GM12878 (cell line): ENCODE measurements around the gene CDC42BPA. TPM values are rescaled to one million over a fixed set of nuclear protein-coding genes. Genes with fewer than 3 reads are reported as not detected.

Source experiments
- ATAC-seq: fragments of 200-7000 bp; cut with Tn5 transposase; 3 replicates; pipeline ENCODE4 v1.9.1; 2020; ENCODE audit warnings: mild to moderate bottlenecking, moderate library complexity
- BruUV-seq: library from RNA; stranded (reverse); fragments of 400-500 nt; replicated peaks from 2 replicates; lab custom pipeline; 2021; lab: Mats Ljungman, UMichigan
- CTCF ChIA-PET: fragments of 300-600 bp; sonication (Branson Sonifier 250); formaldehyde crosslinking; extraction: SDS; loops from one replicate; lab custom pipeline; 2021; ENCODE audit warnings: inconsistent platforms; lab: Yijun Ruan, JAX
- POLR2A ChIA-PET: fragments of 350-600 bp; formaldehyde crosslinking; extraction: SDS; loops from one replicate; lab custom pipeline; 2021; ENCODE audit warnings: inconsistent platforms; lab: Charles Lee
- RAD21 ChIA-PET: fragments of 300-600 bp; sonication (Branson Sonifier 250); formaldehyde crosslinking; loops from one replicate; lab custom pipeline; 2023; ENCODE audit warnings: antibody characterized with exemption; ENCODE audit not compliant: unreplicated experiment; lab: Charles Lee
- SMC1A ChIA-PET: fragments of 300-600 bp; sonication (Branson Sonifier 250); formaldehyde crosslinking; loops from one replicate; lab custom pipeline; 2023; ENCODE audit not compliant: unreplicated experiment, uncharacterized antibody; lab: Charles Lee
- DNase-seq: peaks from one replicate; pipeline ENCODE4 v3.0.0-alpha.2; 2011; ENCODE audit warnings: low read depth, low spot score
- FAIRE-seq: peaks from 3 replicates; lab custom pipeline; 2011; peaks lifted over from hg19 to GRCh38; lab: Jason Lieb, UNC
- H2AFZ ChIP-seq: 2 replicates; pipeline ENCODE4 v1.6.0; 2011; ENCODE audit warnings: low read depth, low read length, control low read depth; ENCODE audit not compliant: control insufficient read depth
- H3K27ac ChIP-seq: 2 replicates; pipeline ENCODE4 v1.5.1; 2011; ENCODE audit warnings: control low read depth; ENCODE audit not compliant: control insufficient read depth, insufficient read depth
- H3K27me3 ChIP-seq, 2 experiments: replicated peaks in 1 of 2; 2 replicates each; pipeline versions ENCODE4 v1.6.0 to v1.6.1; 2011; ENCODE audit warnings: low read length in 1 of 2; ENCODE audit not compliant: control insufficient read depth in 2 of 2, insufficient read depth in 2 of 2
- H3K36me3 ChIP-seq, 2 experiments: 2 replicates each; pipeline ENCODE4 v1.5.1; 2011; ENCODE audit warnings: low read length in 1 of 2; ENCODE audit not compliant: control insufficient read depth in 2 of 2, insufficient read depth in 2 of 2
- H3K4me1 ChIP-seq: 2 replicates; pipeline ENCODE4 v1.6.1; 2011; ENCODE audit warnings: mild to moderate bottlenecking, low read length, moderate library complexity, mixed read lengths; ENCODE audit not compliant: control insufficient read depth, insufficient read depth
- H3K4me2 ChIP-seq: 2 replicates; pipeline ENCODE4 v1.6.0; 2011; ENCODE audit warnings: control low read depth; ENCODE audit not compliant: control insufficient read depth, insufficient read depth
- H3K4me3 ChIP-seq: fragments of 200-600 bp; sonication (generic); 2 replicates; pipeline ENCODE4 v1.5.1; 2016
- H3K79me2 ChIP-seq: 2 replicates; pipeline ENCODE4 v1.6.0; 2011; ENCODE audit warnings: low read length; ENCODE audit not compliant: control insufficient read depth, insufficient read depth
- H3K9ac ChIP-seq: 2 replicates; pipeline ENCODE4 v1.8.0; 2011; ENCODE audit warnings: low read length, control low read depth, mixed read lengths; ENCODE audit not compliant: control insufficient read depth, insufficient read depth
- H3K9me3 ChIP-seq: replicated peaks from 3 replicates; pipeline ENCODE4 v1.5.1; 2011; ENCODE audit warnings: mild to moderate bottlenecking, low read length; ENCODE audit not compliant: control insufficient read depth, insufficient read depth
- H4K20me1 ChIP-seq: 2 replicates; pipeline ENCODE4 v1.6.0; 2011; ENCODE audit not compliant: control insufficient read depth, insufficient read depth
- ATF3 ChIP-seq: IDR thresholded peaks from 2 replicates; pipeline ENCODE4 v1.6.1; 2011; ENCODE audit warnings: low read depth, mild to moderate bottlenecking, low read length, moderate library complexity, borderline replicate concordance; ENCODE audit errors: extremely low read depth
- CBX3 ChIP-seq: fragments of 200-600 bp; sonication (generic); IDR thresholded peaks from 2 replicates; pipeline ENCODE4 v1.6.1; 2016; ENCODE audit warnings: low read depth, borderline replicate concordance
- CEBPZ ChIP-seq: fragments of 150-350 bp; IDR thresholded peaks from 2 replicates; pipeline ENCODE4 v1.6.1; 2016; ENCODE audit warnings: low read depth, low read length
- E2F4 ChIP-seq: IDR thresholded peaks from 2 replicates; pipeline ENCODE4 v1.6.1; 2012; ENCODE audit warnings: low read depth, low read length, improper control_type of control experiment
- ESRRA ChIP-seq: IDR thresholded peaks from 2 replicates; pipeline ENCODE4 v1.6.1; 2012; ENCODE audit warnings: mild to moderate bottlenecking, low read length, improper control_type of control experiment
- FOXM1 ChIP-seq: IDR thresholded peaks from 2 replicates; pipeline ENCODE4 v1.6.1; 2012; ENCODE audit warnings: low read depth, mild to moderate bottlenecking, inconsistent platforms, low read length, moderate library complexity
- HCFC1 ChIP-seq: fragments of 150-350 bp; IDR thresholded peaks from 2 replicates; pipeline ENCODE4 v1.6.1; 2014; ENCODE audit warnings: low read length
- NFYB ChIP-seq: IDR thresholded peaks from 2 replicates; pipeline ENCODE4 v1.6.1; 2011; ENCODE audit warnings: low read depth, mild to moderate bottlenecking, low read length, improper control_type of control experiment, moderate library complexity; ENCODE audit not compliant: insufficient read depth
- RCOR1 ChIP-seq: conservative IDR thresholded peaks from 2 replicates; pipeline ENCODE4 v1.6.1; 2012; ENCODE audit warnings: low read depth, low read length, improper control_type of control experiment
- SIX5 ChIP-seq: IDR thresholded peaks from 2 replicates; pipeline ENCODE4 v1.6.1; 2011; ENCODE audit warnings: mild to moderate bottlenecking, low read depth, low read length, moderate library complexity; ENCODE audit not compliant: severe bottlenecking
- SMC3 ChIP-seq: IDR thresholded peaks from 2 replicates; pipeline ENCODE4 v1.6.1; 2011; ENCODE audit warnings: low read length, improper control_type of control experiment, borderline replicate concordance
- STAT1 ChIP-seq: fragments of 450-650 bp; conservative IDR thresholded peaks from 2 replicates; pipeline ENCODE4 v1.6.1; 2014; ENCODE audit warnings: antibody characterized with exemption, mild to moderate bottlenecking
- SUZ12 ChIP-seq: fragments of 200-600 bp; sonication (generic); IDR thresholded peaks from one replicate; pipeline ENCODE4 v1.6.1; 2018; ENCODE audit warnings: antibody characterized with exemption, mild to moderate bottlenecking; ENCODE audit not compliant: unreplicated experiment
- ZBTB33 ChIP-seq: fragments of 450-650 bp; IDR thresholded peaks from 2 replicates; pipeline ENCODE4 v1.6.1; 2017; ENCODE audit warnings: mild to moderate bottlenecking
- ZNF24 ChIP-seq: fragments of 450-650 bp; IDR thresholded peaks from 2 replicates; pipeline ENCODE4 v1.6.1; 2017; ENCODE audit warnings: antibody characterized with exemption, mild to moderate bottlenecking
- whole genome bisulfite sequencing: methylation state at CpG from one replicate; pipeline ENCODE4 v1.1.6; 2016; ENCODE audit warnings: low lambda C conversion rate; ENCODE audit not compliant: insufficient replicate concordance, insufficient coverage; ENCODE audit errors: missing lambda C conversion rate; 5-methylcytosine and 5-hydroxymethylcytosine counted together
- in situ Hi-C: fragments of 300-500 bp; cut with MboI; formaldehyde crosslinking; loops from 9 replicates; pipeline ENCODE4 v1.14.3; 2018; ENCODE audit warnings: mixed read lengths
- intact Hi-C: fragments of 100-400 bp; cut with micrococcal nuclease; formaldehyde crosslinking; loops from one replicate; pipeline ENCODE4 v1.14.2; 2022; ENCODE audit not compliant: unreplicated experiment
- polyA plus RNA-seq, 11 experiments: library from polyadenylated mRNA; depleted of rRNA in 4 of 11; unstranded in 6 of 11; stranded (reverse) in 5 of 11; fragments of >200 nt; fragmentation: Nextera tagmentation in 4 of 11; fragmentation: Illumina TruSeq in 1 of 11; extraction: Ambion mirVana in 4 of 11; extraction: Trizol in 1 of 11; gene quantifications; 1 replicate in 1 of 11; 2 replicates in 10 of 11; pipeline versions ENCODE4 v1.2.1 to v1.2.3, GENCODE V29; 2011 to 2016; ENCODE audit warnings: inconsistent platforms in 2 of 11, missing spikeins in 2 of 11, low read depth in 1 of 11
- total RNA-seq, 4 experiments: library from RNA; depleted of rRNA in 3 of 4; stranded (reverse); fragments of >200 nt in 3 of 4; fragmentation: Illumina TruSeq in 1 of 4; extraction: Trizol in 1 of 4; gene quantifications; 2 replicates each; pipeline versions ENCODE4 v1.2.1 to v1.2.3, GENCODE V29; 2013 to 2021

CDC42BPA gene
- total and polyA plus RNA-seq, 10 of the 15 experiments (the other 5 are each of a cell fraction or from before 2014, with no cell fraction given): 0.02 to 0.52 (median 0.10) TPM

- no peak for TF ChIP-seq CEBPZ
- TF ChIP-seq SIX5: no peak
- no peak for TF ChIP-seq RCOR1
- no peak for TF ChIP-seq ZNF24
- no peak for TF ChIP-seq ZBTB33
Measured at GRCh38 chr1:227306689-227307088, 11.6 kb downstream of the CDC42BPA start (continued).

GRCh38 chr1:227305894-227306626, 12.2 kb downstream of the CDC42BPA start:
- intact Hi-C loops: no loop called here
- ATAC-seq: no peak

More at GRCh38 chr1:227305894-227306626, 12.2 kb downstream of the CDC42BPA start:
- no peaks in the 10 kb centered on the region for H3K36me3 ChIP-seq
- H3K27me3 ChIP-seq: no peaks in the 10 kb centered on the region; a peak in 1 of 4 replicates
- 53% methylated on average over 6 of the region's 6 CpGs for WGBS
- TF ChIP-seq E2F4 (no peak), HCFC1 (no peak), ESRRA (no peak), SUZ12 (no peak), ATF3 (no peak), NFYB (no peak), ZNF24 (no peak), SIX5 (no peak), FOXM1 (no peak), STAT1 (no peak), SMC3 (no peak), CBX3 (no peak)
- no peak overlapping the region for H3K9ac ChIP-seq
- H3K79me2 ChIP-seq: no peaks in the 10 kb centered on the region
- H2AFZ ChIP-seq: no peak overlapping the region
- ChIA-PET RAD21 (no interaction called here), POLR2A (interaction anchor here (0.6 kb wide), 1 partner anchor 138 kb away, joined by 3 read pairs; no protein-coding TSS in a partner anchor), SMC1A (no interaction called here), CTCF (no interaction called here)
- FAIRE-seq: no peak
- no peak overlapping the region for H3K4me3 ChIP-seq
- H4K20me1 ChIP-seq: no peaks in the 10 kb centered on the region
- H3K27ac ChIP-seq: no peak overlapping the region
- H3K4me1 ChIP-seq: no peaks in the 10 kb centered on the region
- no peaks in the 10 kb centered on the region for H3K9me3 ChIP-seq
- BruUV-seq: no TSS peak
- no peak overlapping the region for H3K4me2 ChIP-seq
- in situ Hi-C loops: no loop called here
- DNase-seq: no peak
